Thyroid gland (tissue), 4 donors: ENCODE measurements around the gene SERPINB1.

Source experiments
- POLR2A ChIP-seq, 2 donors: fragments of 450-650 bp; IDR thresholded peaks; one replicate each; pipeline ENCODE4 v1.6.1; 2017; ENCODE audit warnings: antibody characterized with exemption in 2 of 2, mild to moderate bottlenecking in 2 of 2, moderate library complexity in 1 of 2
- TF ChIP-seq, protein P1 (sequence below), 6 experiments: fragments of 200-600 bp in 3 of 6; fragments of 450-650 bp in 3 of 6; sonication (generic) in 3 of 6; IDR thresholded peaks; one replicate each; pipeline ENCODE4 v1.5.1; 2016 to 2019; ENCODE audit warnings: antibody characterized with exemption in 6 of 6, mild to moderate bottlenecking in 2 of 6, inconsistent platforms in 1 of 6, moderate library complexity in 1 of 6

DNA sequence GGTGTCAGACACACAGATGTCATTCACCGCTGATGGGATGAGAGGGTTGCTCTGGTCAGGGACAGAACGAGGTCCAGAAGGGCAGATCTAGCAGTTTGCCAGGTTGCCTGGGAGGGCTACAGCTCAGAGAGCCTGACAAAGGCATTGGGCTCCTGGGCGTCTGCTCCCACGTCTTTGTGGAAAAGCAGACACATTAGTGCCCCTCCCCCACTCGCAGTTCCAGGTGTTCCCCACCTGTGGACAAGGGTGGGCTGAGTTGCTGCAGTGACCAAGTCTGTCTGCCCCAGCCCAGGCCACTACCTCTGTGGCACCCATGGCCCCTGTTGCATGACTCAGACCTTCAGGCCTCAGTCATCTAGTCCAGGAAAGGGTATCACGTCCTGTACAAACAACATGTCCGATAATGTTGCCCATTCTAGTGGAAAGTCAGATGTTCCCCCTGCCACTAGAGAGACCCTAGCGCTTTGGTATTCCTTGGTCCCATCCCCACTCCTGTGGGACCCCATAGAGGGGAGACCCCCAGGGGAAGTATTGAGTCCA is 39.1 kb downstream of the SERPINB1 start:
- TF ChIP-seq, protein P1, sequence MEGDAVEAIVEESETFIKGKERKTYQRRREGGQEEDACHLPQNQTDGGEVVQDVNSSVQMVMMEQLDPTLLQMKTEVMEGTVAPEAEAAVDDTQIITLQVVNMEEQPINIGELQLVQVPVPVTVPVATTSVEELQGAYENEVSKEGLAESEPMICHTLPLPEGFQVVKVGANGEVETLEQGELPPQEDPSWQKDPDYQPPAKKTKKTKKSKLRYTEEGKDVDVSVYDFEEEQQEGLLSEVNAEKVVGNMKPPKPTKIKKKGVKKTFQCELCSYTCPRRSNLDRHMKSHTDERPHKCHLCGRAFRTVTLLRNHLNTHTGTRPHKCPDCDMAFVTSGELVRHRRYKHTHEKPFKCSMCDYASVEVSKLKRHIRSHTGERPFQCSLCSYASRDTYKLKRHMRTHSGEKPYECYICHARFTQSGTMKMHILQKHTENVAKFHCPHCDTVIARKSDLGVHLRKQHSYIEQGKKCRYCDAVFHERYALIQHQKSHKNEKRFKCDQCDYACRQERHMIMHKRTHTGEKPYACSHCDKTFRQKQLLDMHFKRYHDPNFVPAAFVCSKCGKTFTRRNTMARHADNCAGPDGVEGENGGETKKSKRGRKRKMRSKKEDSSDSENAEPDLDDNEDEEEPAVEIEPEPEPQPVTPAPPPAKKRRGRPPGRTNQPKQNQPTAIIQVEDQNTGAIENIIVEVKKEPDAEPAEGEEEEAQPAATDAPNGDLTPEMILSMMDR (IDR thresholded peaks at IDR 0.05) = no peak
- no peak for TF ChIP-seq POLR2A (IDR thresholded peaks at IDR 0.05)
